Tibial artery (tissue), 4 donors: ENCODE data around the gene TDRD3.
A peak's percentile ranks its signal among the peaks of the same experiment; 100 is the strongest.

ENCODE experiments used
- DNase-seq, 2 donors: peaks; one replicate each; pipeline ENCODE4 v3.0.0-alpha.2; 2019
- H3K27ac ChIP-seq, 2 donors: fragments of 200-600 bp; sonication (generic) in 1 of 2; 1 replicate in 1 of 2; 2 replicates in 1 of 2; pipeline ENCODE4 v1.5.1; 2018 to 2019; ENCODE audit warnings: mild to moderate bottlenecking in 1 of 2
- H3K27me3 ChIP-seq, 2 donors: fragments of 200-600 bp; sonication (generic) in 1 of 2; one replicate each; pipeline versions ENCODE4 v1.5.1 to v1.6.0; 2016 to 2019
- H3K36me3 ChIP-seq, 3 donors: fragments of 200-600 bp; sonication (generic) in 2 of 3; one replicate each; pipeline ENCODE4 v1.5.1; 2016 to 2019; ENCODE audit warnings: mild to moderate bottlenecking in 2 of 3
- H3K4me1 ChIP-seq, 4 donors: fragments of 200-600 bp; sonication (generic) in 2 of 4; 1 replicate in 3 of 4; 2 replicates in 1 of 4; pipeline ENCODE4 v1.5.1; 2016 to 2019
- H3K4me3 ChIP-seq, 2 donors: fragments of 200-600 bp; sonication (generic) in 1 of 2; 1 replicate in 1 of 2; 2 replicates in 1 of 2; pipeline ENCODE4 v1.5.1; 2018 to 2019; ENCODE audit warnings: mild to moderate bottlenecking in 2 of 2
- H3K9me3 ChIP-seq, 3 donors: fragments of 200-600 bp; sonication (generic) in 1 of 3; one replicate each; pipeline ENCODE4 v1.5.1; 2016 to 2019
- CTCF ChIP-seq, 2 experiments: fragments of 200-600 bp in 1 of 2; fragments of 450-650 bp in 1 of 2; IDR thresholded peaks; one replicate each; pipeline ENCODE4 v1.5.1; 2017 to 2019; ENCODE audit warnings: antibody characterized with exemption in 2 of 2, mild to moderate bottlenecking in 1 of 2, moderate library complexity in 1 of 2
- intact Hi-C: fragments of 100-400 bp; cut with DNase I; formaldehyde crosslinking; loops from one replicate; pipeline ENCODE4 v1.15.0; 2023; ENCODE audit warnings: low total_unique reads

TDRD3 gene

GRCh38 chr13:60435762-60436374 is 38.8 kb downstream of the TDRD3 start:
- H3K27ac ChIP-seq, result no peak overlapping the region
- H3K4me1 ChIP-seq, result peaks cover 0 to 5% (median 0%) of the 10 kb centered on the region in 4 donors
- intact Hi-C loops, result no loop called here
- no peaks in the 10 kb centered on the region for H3K36me3 ChIP-seq
- H3K27me3 ChIP-seq, result no peaks in the 10 kb centered on the region
- no peak for DNase-seq
- no peak overlapping the region for H3K4me3 ChIP-seq
- H3K9me3 ChIP-seq, result no peaks in the 10 kb centered on the region
- TF ChIP-seq CTCF (IDR thresholded peaks at IDR 0.05), result no peak

GRCh38 chr13:60439201-60439600 is 42.2 kb downstream of the TDRD3 start:
- Histone ChIP-seq H3K4me3 (no peak overlapping the region), H3K27ac (no peak overlapping the region), H3K27me3 (no peaks in the 10 kb centered on the region), H3K4me1 (peaks cover 0 to under 1% (median 0%) of the 10 kb centered on the region in 4 donors), H3K36me3 (no peaks in the 10 kb centered on the region), H3K9me3 (no peaks in the 10 kb centered on the region)
- no peak for DNase-seq
- no peak for TF ChIP-seq CTCF (IDR thresholded peaks at IDR 0.05)
- intact Hi-C loops, result no loop called here

GRCh38 chr13:60441761-60442160 is 44.7 kb downstream of the TDRD3 start:
- no peak for DNase-seq
- no peak for TF ChIP-seq CTCF (IDR thresholded peaks at IDR 0.05)
- Histone ChIP-seq H3K4me3 (no peak overlapping the region), H3K36me3 (no peaks in the 10 kb centered on the region), H3K4me1 (no peaks in the 10 kb centered on the region), H3K27ac (no peak overlapping the region), H3K9me3 (no peaks in the 10 kb centered on the region), H3K27me3 (no peaks in the 10 kb centered on the region)
- intact Hi-C loops, result no loop called here

GRCh38 chr13:60448907-60449510 is 52.0 kb downstream of the TDRD3 start:
- no peak for DNase-seq
- H3K27ac ChIP-seq, result no peak overlapping the region
- intact Hi-C loops, result no loop called here
- no peak overlapping the region for H3K4me3 ChIP-seq
- no peaks in the 10 kb centered on the region for H3K36me3 ChIP-seq
- H3K4me1 ChIP-seq, result peaks cover 0 to 11% (median 0%) of the 10 kb centered on the region in 4 donors
- peak; percentile 61 to 81 for TF ChIP-seq CTCF (IDR thresholded peaks at IDR 0.05)
- no peaks in the 10 kb centered on the region for H3K27me3 ChIP-seq
- no peaks in the 10 kb centered on the region for H3K9me3 ChIP-seq

- intact Hi-C loops, result no loop called here
- Histone ChIP-seq H3K4me1 (peaks cover 0 to 9% (median 0%) of the 10 kb centered on the region in 4 donors), H3K27me3 (no peaks in the 10 kb centered on the region), H3K4me3 (no peak overlapping the region), H3K27ac (no peak overlapping the region), H3K9me3 (no peaks in the 10 kb centered on the region), H3K36me3 (no peaks in the 10 kb centered on the region)
- no peak for DNase-seq
- no peak for TF ChIP-seq CTCF (IDR thresholded peaks at IDR 0.05)
Measured at GRCh38 chr13:60453490-60453889, 56.5 kb downstream of the TDRD3 start.
